ENCODE measurements around the gene PCDHB16. TPM values are rescaled to one million over a fixed set of nuclear protein-coding genes. Genes with fewer than 3 reads are reported as not detected.

The PCDHB16 gene
- total and polyA plus RNA-seq, 2 of the 4 experiments (the other 2 are of a cell fraction) = 0.18 to 0.36 TPM

DNA sequence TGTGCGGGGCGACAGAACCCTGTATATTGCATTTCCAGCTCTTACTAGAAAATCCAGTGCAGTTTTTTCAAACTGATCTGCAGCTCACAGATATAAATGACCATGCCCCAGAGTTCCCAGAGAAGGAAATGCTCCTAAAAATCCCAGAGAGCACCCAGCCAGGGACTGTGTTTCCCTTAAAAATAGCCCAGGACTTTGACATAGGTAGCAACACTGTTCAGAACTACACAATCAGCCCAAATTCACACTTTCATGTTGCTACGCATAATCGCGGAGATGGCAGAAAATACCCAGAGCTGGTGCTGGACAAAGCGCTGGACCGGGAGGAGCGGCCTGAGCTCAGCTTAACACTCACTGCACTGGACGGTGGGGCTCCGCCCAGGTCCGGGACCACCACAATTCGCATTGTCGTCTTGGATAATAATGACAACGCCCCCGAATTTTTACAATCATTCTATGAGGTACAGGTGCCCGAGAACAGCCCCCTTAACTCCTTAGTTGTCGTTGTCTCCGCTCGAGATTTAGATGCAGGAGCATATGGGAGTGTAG, 46.4 kb upstream of the PCDHB16 start:
- Histone ChIP-seq H2AK5ac (ENCODE audit: low read depth, low read length) (no peak overlapping the region), H4K20me1 (ENCODE audit: insufficient read depth, low read length) (no peaks in the 10 kb centered on the region), H3K27me3 (ENCODE audit: control insufficient read depth, insufficient read depth, low read length) (no peaks in the 10 kb centered on the region), H3K14ac (replicated peaks; ENCODE audit: low read depth, low read length) (no peak overlapping the region), H3K79me1 (ENCODE audit: low read depth in 1 of 2, low read length in 2 of 2) (no peaks in the 10 kb centered on the region), H3K9ac (ENCODE audit: low read depth, low read length) (no peak overlapping the region; the same call in 1 of the 2 replicates), H3K18ac (ENCODE audit: low read depth, low read length) (no peak overlapping the region), H2BK120ac (ENCODE audit: low read depth, low read length) (no peak overlapping the region), H2BK15ac (ENCODE audit: low read depth, low read length) (no peak overlapping the region), H3K9me3 (ENCODE audit: control insufficient read depth, insufficient read depth, low read length) (peaks cover 3% of the 10 kb centered on the region; the same call in 1 of the 2 replicates), H3K4me2 (ENCODE audit: low read depth, low read length) (no peak overlapping the region), H2AK9ac (replicated peaks; ENCODE audit: low read depth, low read length, poor library complexity) (no peak overlapping the region), H2BK20ac (ENCODE audit: low read depth, low read length) (no peak overlapping the region), H3K36me3 (ENCODE audit: control insufficient read depth, insufficient read depth, low read length) (no peaks in the 10 kb centered on the region), H3K23ac (ENCODE audit: low read depth, low read length) (no peak overlapping the region), H3K4me1 (ENCODE audit: control insufficient read depth, insufficient read depth, low read length) (no peaks in the 10 kb centered on the region), H2BK5ac (ENCODE audit: low read depth, low read length, poor library complexity, severe bottlenecking) (no peak overlapping the region), H3K56ac (ENCODE audit: extremely low read depth, insufficient read depth, low read length) (no peak overlapping the region), H2AFZ (replicated peaks; ENCODE audit: low read length, poor library complexity) (no peak overlapping the region), H4K5ac (ENCODE audit: low read depth, low read length) (no peak overlapping the region), H4K8ac (ENCODE audit: low read depth in 2 of 2, low read length in 2 of 2) (no peak overlapping the region), H3K27ac (ENCODE audit: insufficient read depth, low read length) (no peak overlapping the region), H4K91ac (ENCODE audit: insufficient read depth, low read depth, low read length) (no peak overlapping the region), H3K4ac (ENCODE audit: low read depth, low read length) (no peak overlapping the region), H3K4me3 (ENCODE audit: insufficient read depth, low read depth, low read length) (peak overlapping the region; percentile 45; the same call in 1 of the 2 replicates), H3K9me1 (ENCODE audit: insufficient read depth, low read length) (no peaks in the 10 kb centered on the region)
- ATAC-seq (ENCODE audit: low read depth) = no peak
- dilution Hi-C loops (cut with HindIII; ENCODE audit: low sequenced_read_pairs, unreplicated experiment) (no loop called here), in situ Hi-C loops (cut with MboI; ENCODE audit: low sequenced_read_pairs) (no loop called here), intact Hi-C loops (cut with micrococcal nuclease) (no loop called here)
- DNase-seq = no peak
- TF ChIP-seq NFE2L2 (IDR thresholded peaks at IDR 0.05; ENCODE audit: low read depth, low read length) (no peak), RCOR1 (IDR thresholded peaks at IDR 0.05; ENCODE audit: insufficient replicate concordance, low read length) (no peak), RAD21 (IDR thresholded peaks at IDR 0.05; ENCODE audit: low read length) (no peak), CEBPB (IDR thresholded peaks at IDR 0.05; ENCODE audit: low read depth, low read length) (no peak), FOS (IDR thresholded peaks at IDR 0.05; ENCODE audit: low read depth, low read length) (no peak), POLR2A (IDR thresholded peaks at IDR 0.05; ENCODE audit: low read depth, low read length) (no peak), CHD1 (IDR thresholded peaks at IDR 0.05; ENCODE audit: low read depth, low read length) (no peak), MAZ (IDR thresholded peaks at IDR 0.05; ENCODE audit: borderline replicate concordance, low read depth, low read length) (no peak), CTCF (conservative IDR thresholded peaks at IDR 0.05; ENCODE audit: low read depth, low read length) (no peak), MXI1 (IDR thresholded peaks at IDR 0.05; ENCODE audit: borderline replicate concordance, low read depth, low read length) (no peak)
- TF ChIP-seq, protein P1, sequence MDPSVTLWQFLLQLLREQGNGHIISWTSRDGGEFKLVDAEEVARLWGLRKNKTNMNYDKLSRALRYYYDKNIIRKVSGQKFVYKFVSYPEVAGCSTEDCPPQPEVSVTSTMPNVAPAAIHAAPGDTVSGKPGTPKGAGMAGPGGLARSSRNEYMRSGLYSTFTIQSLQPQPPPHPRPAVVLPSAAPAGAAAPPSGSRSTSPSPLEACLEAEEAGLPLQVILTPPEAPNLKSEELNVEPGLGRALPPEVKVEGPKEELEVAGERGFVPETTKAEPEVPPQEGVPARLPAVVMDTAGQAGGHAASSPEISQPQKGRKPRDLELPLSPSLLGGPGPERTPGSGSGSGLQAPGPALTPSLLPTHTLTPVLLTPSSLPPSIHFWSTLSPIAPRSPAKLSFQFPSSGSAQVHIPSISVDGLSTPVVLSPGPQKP (IDR thresholded peaks at IDR 0.05; ENCODE audit: borderline replicate concordance, low read depth, low read length) = no peak
- TF ChIP-seq, protein P2, sequence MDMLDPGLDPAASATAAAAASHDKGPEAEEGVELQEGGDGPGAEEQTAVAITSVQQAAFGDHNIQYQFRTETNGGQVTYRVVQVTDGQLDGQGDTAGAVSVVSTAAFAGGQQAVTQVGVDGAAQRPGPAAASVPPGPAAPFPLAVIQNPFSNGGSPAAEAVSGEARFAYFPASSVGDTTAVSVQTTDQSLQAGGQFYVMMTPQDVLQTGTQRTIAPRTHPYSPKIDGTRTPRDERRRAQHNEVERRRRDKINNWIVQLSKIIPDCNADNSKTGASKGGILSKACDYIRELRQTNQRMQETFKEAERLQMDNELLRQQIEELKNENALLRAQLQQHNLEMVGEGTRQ (IDR thresholded peaks at IDR 0.05; ENCODE audit: low read depth, low read length) = no peak
- BruUV-seq (replicated peaks) = no TSS peak
- WGBS, 2 experiments (ENCODE audit: extremely low coverage in 2 of 2, insufficient read length in 1 of 2) = 22% methylated on average over 10 of the region's 19 CpGs; no CpG with 5 or more reads in 1 of the 2 experiments
- ChIA-PET CTCF (interaction anchor here (0.5 kb wide), 1 partner anchor 108 kb away, joined by 3 read pairs; no protein-coding TSS in a partner anchor), POLR2A (ENCODE audit: unreplicated experiment) (no interaction called here)

Measured in IMR-90 (cell line).